ENCODE results near the gene ZBTB42.

DNA sequence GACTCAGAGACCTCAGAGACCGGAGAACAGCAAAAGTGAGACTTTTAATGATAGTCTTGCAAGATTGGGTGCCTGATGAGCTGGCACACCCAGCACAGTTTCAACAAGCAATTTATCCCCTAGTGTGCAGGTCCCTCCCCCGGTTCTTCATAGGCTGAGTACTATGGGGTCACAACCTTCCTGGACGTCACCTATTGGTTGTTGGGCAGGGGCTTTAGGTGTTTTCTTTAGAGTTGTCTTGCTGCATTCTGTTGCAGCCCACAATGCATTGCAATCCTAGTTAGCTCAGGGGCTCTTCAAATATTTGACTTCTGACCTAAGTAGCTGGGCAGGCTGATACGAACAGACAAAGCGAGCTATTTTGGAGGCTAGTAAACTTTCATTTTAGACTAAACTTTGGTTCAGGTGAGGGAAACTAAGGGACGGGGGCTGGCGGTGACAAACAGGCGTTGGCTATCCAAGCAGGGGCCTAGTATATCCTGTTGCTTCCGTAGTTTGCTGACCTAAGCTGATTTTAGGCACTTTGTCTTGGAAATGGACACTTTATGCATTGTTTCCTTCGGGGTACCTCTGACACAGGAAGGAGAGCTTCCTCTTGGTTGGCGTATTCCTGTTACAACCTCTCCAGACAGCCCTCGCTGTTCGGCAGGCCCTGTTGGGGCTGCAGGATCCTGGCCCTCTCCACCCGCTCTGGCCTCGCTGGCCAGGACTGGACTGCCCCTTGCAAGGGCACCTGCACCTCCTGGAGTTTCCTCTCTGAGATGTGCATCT lies 33.9 kb upstream of the ZBTB42 start:
- TF ChIP-seq, protein P1, sequence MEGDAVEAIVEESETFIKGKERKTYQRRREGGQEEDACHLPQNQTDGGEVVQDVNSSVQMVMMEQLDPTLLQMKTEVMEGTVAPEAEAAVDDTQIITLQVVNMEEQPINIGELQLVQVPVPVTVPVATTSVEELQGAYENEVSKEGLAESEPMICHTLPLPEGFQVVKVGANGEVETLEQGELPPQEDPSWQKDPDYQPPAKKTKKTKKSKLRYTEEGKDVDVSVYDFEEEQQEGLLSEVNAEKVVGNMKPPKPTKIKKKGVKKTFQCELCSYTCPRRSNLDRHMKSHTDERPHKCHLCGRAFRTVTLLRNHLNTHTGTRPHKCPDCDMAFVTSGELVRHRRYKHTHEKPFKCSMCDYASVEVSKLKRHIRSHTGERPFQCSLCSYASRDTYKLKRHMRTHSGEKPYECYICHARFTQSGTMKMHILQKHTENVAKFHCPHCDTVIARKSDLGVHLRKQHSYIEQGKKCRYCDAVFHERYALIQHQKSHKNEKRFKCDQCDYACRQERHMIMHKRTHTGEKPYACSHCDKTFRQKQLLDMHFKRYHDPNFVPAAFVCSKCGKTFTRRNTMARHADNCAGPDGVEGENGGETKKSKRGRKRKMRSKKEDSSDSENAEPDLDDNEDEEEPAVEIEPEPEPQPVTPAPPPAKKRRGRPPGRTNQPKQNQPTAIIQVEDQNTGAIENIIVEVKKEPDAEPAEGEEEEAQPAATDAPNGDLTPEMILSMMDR (IDR thresholded peaks at IDR 0.05) = no peak
- no peak for TF ChIP-seq POLR2A (IDR thresholded peaks at IDR 0.05)

Measured in prostate gland (tissue), 2 donors.